NCI-H128 (cell line): ENCODE results near the gene ANAPC2.

Source experiments
- DNase-seq: peaks from one replicate; lab custom pipeline; 2025; ENCODE audit not compliant: unreplicated experiment; lab: John Stamatoyannopoulos, UW

The ANAPC2 gene

DNA sequence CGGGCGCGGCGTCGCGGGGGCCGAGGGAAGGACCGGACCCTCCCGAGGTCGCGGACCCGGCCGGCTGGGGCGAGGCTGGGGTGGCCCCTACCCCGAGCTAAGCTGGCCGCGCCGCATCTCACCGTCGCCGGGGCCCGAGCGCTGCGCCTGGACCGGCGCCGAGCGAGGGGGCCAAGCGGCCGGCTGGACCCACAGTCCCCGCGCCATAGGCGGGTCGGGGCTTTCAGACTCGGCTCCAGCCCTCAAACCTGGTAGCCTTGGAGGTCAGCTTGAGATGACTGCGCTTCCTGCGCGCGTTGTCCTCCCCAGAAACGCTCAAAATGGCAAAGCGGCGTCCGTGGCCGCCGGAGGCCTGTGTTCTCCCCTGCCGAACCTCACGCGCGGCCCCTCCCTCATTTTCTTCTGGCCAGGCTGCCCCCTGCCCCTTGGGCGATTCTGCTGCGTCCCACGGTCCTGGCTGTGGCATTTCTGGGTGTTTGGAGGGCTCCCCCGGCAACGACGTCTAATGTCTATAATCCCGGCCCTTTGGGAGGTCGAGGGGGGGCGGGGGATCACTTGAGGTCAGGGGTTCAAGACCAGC, 58.1 kb downstream of the ANAPC2 start:
- DNase-seq, result no peak

DNA sequence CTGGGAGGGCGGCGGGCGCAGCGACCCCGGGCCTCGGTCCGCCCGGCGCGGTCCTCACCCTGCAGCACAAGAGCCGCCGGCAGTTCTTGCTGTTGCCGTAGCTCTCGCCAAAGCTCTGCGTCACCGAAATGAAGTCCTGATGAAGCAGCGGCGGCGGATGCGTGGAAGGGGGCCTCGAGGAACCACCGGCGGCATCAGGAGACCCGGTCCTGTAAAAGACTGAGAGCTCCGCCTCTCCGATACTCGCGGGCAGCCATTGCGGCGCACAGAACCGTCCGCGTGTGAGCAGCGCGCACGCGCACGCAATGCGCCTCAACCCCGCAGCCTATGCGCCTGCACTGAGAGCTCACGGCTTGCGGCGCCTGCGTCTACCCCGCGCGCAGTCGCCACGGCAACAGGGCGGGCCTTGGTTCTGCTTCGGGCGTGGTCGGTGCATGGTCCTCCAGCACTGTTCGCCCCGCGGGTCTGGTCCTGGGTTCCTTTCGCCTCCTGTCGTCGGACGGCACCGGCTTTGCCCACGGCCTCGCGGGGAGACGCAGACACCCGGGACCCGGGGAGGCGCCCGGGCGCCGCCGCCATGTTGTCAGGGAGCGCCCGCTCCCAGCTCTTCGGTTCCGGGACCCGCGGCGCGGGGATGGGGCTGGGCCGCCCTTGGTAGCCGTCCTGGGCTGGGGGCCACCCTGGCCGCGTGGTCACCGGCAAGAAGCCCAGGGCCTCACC, 58.7 kb downstream of the ANAPC2 start:
- peak; percentile 87 for DNase-seq

DNA sequence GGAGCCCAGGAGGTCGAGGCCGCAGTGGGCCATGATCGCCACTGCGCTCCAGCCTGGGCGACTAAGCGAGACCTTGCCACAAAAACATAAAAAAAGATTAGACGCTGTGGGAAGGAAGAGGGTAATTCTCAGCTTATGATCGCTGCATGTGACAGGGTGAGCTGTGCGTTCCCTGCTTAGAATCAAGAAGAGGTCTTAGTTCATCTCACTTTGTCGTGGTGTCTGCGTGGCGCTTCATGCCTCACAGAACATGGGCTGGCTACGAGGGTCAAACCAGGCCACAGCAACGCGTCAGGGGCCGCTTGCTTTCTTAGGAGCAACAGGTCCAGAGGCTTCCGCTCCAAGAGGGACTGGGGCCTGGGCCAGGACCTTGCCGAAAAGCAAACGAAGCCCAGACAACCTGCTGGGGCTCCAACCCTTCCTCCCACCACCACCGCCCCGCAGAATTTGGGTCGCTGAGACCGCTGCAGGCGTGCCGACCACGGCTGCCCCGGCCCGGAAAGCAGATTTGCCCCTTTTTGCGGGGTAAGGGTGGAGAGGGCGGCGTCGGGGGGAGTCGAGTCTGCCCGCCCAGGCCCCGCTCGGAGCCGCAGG, 59.4 kb downstream of the ANAPC2 start:
- no peak for DNase-seq

DNA sequence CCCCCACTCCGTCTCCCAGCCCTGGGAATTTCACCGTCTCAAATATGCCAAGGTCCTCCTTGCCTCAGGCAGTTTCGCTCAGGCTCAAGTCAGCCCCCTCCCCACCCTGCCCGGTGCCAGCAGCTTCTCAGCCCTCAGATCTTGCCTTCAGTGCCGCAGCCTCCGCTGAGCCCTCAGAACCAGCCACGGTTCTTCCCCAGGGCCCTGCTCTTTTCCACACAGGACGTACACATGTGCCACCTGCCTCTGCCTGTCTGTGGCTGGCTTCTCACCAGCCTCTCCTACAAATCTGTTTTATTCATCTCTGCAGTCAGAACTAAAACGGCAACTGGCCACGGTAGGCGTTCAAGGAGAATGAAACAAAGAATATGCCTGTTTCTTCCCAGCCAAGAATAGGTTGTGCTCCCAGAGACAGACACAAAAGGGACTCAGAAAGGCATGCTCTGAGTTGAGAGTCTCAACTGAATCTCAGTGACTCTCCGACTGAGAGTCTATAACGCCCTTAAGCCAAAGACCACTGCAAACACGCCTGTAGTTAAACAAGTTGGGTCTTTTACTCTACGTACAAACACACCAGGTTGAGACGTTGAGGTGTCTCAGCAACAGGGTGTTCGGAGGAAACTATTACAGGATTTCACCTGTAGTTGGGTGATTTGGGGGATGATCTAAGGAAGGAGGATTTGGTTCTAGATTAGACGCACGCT, 60.0 kb downstream of the ANAPC2 start:
- DNase-seq, result no peak

DNA sequence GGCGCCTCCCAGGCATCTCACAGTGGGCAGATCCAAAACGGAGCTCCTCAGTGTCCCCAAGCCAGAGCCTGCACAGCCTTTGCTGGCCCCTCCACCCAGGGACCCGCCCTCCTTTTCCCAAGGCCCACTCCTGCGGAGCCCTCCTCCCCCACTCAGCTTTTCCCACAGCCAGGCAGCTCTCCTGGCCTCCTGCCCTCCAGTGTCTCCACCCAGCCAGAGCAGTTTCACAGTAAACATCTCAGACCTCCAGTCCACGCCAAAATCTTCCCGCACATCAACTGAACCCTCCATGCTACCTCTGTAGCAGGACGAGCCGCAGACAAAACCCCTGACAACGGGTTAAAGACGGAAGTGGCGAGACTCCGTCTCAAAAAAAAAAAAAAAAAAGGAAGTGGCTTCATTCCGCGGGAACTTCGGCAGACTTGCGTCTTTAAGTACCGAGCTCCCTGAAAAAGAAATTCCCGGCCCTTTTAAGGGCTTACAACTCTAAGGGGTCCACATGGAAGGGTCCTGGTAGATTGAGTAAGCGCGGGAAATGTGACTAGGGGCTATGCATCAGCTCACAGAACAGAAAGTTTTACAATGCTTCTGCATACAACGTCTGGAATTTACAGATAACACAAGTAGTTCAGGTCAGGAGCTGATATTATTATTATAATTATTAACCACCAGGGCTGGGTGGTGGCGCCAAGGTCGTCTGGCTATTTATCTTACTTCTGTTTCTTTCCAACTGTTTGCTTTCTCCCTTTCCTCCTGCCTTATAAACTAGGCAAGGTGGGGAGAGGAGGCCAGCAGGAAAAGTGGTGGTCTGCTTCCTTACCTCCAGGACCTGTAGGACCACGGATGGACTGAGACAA, 60.8 kb downstream of the ANAPC2 start:
- no peak for DNase-seq

DNA sequence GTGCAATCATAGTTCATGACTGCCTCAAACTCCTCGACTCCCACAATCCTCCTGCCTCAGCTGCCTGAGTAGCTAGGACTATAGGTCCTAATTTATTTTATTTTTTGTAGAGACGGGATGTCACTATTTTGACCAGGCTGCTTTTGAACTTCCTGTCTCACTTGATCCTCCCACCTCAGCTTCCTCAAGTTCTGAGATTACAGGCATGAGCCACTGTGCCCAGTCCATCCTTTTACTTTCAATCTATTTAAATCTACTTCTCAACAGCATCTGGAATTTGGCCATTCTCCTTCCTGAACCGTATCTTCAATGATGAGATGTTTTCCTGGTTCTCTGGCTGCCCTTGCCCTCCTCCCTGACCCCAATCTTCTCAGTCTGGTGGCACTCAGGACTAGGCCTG, 61.6 kb downstream of the ANAPC2 start:
- DNase-seq, result no peak
